Skeletal muscle satellite cell (primary cell): ENCODE measurements around the gene PKD1.

Experiments used
- H3K27me3 ChIP-seq: 2 replicates; pipeline ENCODE4 v1.7.0; 2013; ENCODE audit warnings: low read length; ENCODE audit not compliant: control insufficient read depth, insufficient read depth
- H3K36me3 ChIP-seq: 2 replicates; pipeline ENCODE4 v1.7.0; 2013; ENCODE audit warnings: mild to moderate bottlenecking, control low read depth, low read length; ENCODE audit not compliant: insufficient read depth
- H3K4me1 ChIP-seq: 2 replicates; pipeline ENCODE4 v1.7.0; 2013; ENCODE audit warnings: low read length; ENCODE audit not compliant: control insufficient read depth, insufficient read depth
- H3K4me2 ChIP-seq: 2 replicates; pipeline ENCODE4 v1.7.0; 2013; ENCODE audit warnings: mild to moderate bottlenecking, low read length
- H3K4me3 ChIP-seq: 2 replicates; pipeline ENCODE4 v1.7.0; 2013; ENCODE audit warnings: low read length
- H3K9ac ChIP-seq: 2 replicates; pipeline ENCODE4 v1.7.0; 2013; ENCODE audit warnings: mild to moderate bottlenecking, low read depth, low read length, moderate library complexity
- H3K9me3 ChIP-seq: replicated peaks from 2 replicates; pipeline ENCODE4 v1.7.0; 2013; ENCODE audit warnings: mild to moderate bottlenecking, control low read depth, low read length

PKD1 gene

DNA sequence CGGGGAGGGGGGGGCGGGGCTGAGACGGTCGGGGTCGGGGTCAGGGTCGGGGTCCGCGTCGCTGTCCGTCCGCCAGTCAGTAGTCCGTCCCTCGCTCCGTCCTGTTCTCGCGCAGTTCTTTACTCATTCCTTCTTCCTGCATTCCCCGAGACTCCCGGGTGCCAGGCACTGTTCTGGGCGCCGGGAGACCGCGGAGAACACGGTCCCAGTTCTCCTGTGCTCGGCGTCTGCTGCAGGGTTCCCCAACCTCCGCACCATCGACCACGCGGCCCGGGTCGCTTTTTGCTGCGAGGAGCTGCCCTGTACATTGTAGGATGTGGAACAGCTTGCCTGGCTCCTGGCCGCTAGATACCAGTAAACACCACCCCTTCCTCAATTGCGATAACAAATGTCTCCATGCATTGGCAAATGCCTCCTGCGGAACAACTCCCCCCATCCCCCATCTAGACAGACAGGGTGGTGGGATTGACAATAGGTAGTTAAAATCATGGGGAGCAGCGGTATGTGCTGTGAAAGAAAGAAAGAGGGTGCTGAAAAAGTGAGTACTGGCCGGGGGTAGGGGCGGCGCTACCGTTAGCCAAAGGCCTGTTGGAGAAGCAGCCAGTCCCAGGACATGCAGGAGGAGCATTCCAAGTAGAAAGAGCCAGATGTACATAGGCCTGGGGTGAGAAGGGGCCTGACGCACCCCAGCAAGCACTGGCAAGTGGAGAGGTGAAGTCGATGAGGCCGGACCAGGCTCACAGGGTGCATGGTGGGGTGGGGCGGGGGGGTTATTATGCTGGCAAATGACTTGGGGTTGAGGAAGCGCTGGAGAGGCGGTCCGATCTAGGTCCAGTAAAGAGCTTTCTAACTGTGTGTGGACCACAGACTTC lies 20.5 kb upstream of the PKD1 start:
- peaks cover 68% of the 10 kb centered on the region for H3K4me1 ChIP-seq
- H3K4me2 ChIP-seq, result peak overlapping the region; percentile 86
- H3K9ac ChIP-seq, result peak overlapping the region; percentile 84
- peaks cover 40% of the 10 kb centered on the region for H3K36me3 ChIP-seq
- H3K9me3 ChIP-seq, result no peaks in the 10 kb centered on the region
- no peaks in the 10 kb centered on the region for H3K27me3 ChIP-seq
- peak overlapping the region; percentile 75 for H3K4me3 ChIP-seq

DNA sequence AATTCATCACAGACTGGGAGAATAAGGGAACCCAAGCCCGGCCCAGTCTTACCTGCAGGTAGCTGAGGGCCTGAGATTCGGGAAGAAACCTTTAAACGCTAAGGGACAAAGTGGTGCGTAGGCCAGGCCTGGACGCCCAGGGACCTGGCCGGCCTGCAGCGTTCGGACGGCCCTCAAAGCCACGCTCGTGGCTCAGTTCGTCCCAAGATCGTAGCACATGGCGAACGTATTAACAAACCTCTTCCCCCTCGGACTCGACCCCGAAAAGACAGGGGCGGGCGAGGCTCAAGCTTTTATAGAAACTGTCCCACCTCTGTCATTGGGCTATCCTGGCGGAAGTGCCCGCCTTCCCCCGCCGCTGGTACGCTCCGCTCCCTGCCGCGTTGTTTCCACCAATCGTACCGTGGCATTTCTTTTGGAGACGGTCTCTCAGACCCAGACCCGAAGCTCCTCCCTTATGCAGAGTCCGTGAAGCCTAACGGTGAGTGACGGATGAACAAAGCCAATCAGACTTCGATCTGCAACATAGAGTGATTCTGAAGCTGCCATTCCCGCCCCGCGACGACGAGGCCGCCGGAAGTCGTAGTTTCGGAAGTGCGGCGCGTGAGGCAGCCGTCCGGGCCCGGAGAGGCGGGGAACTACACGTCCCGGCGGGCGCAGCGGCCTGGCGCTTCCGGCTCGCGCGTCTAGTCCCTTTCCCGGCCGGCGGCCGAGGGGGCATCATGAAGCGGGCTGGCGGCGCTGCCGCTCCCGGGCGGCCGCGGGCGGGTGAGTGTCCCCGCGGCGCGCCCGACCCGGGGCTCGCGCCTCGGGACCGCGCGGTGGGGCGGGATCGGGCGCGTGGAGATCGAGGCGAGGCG lies 19.6 kb upstream of the PKD1 start, which contains the start of gene TRAF7:
TSS of gene TRAF7 (plus strand) at position 692 of the 860 bp plus-strand sequence. CDS start 8,139 bp downstream, outside the sequence.
- Histone ChIP-seq H3K4me1 (peaks cover 62% of the 10 kb centered on the region), H3K36me3 (peaks cover 42% of the 10 kb centered on the region)

DNA sequence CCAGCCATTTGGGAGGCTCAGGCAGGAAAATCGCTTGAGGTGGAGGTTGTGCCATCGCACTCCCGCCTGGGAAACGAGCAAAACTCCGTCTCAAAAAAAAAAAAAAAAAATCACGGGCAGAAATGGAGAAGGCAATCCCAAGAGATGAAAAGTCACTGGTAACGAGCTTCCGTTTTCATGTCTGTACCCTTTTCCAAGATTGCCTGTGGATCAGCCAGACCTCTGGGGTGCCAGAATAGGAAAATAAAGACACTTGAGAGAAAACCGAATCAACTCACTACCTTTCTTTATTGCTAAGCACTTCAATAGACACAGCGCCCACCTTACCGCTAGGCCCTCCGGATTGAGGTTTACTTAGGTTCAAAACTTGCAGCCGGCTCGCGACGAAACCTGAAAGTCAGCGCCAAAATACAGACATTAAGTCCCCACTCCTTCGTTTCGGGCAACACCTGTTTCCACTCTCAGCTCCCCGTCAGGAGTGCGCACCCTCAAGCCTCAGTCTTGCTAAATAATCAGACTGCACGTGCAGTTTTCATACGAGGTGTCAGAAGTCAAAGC lies 18.9 kb upstream of the PKD1 start:
- H3K4me1 ChIP-seq, result peaks cover 60% of the 10 kb centered on the region
- peak overlapping the region; percentile 96 for H3K9ac ChIP-seq
- H3K4me2 ChIP-seq, result peak overlapping the region; percentile 99
- H3K27me3 ChIP-seq, result no peaks in the 10 kb centered on the region
- H3K4me3 ChIP-seq, result peak overlapping the region; percentile 92
- H3K36me3 ChIP-seq, result peaks cover 42% of the 10 kb centered on the region
- H3K9me3 ChIP-seq, result no peaks in the 10 kb centered on the region

More for the DNA sequence above, 19.6 kb upstream of the PKD1 start, which contains the start of gene TRAF7:
- peak within 1 kb of the TSS; percentile 96 for H3K9ac ChIP-seq
- no peaks in the 10 kb centered on the region for H3K9me3 ChIP-seq
- no peaks in the 10 kb centered on the region for H3K27me3 ChIP-seq
- H3K4me2 ChIP-seq, result peak within 1 kb of the TSS; percentile 99
- peak within 1 kb of the TSS; percentile 92 for H3K4me3 ChIP-seq

DNA sequence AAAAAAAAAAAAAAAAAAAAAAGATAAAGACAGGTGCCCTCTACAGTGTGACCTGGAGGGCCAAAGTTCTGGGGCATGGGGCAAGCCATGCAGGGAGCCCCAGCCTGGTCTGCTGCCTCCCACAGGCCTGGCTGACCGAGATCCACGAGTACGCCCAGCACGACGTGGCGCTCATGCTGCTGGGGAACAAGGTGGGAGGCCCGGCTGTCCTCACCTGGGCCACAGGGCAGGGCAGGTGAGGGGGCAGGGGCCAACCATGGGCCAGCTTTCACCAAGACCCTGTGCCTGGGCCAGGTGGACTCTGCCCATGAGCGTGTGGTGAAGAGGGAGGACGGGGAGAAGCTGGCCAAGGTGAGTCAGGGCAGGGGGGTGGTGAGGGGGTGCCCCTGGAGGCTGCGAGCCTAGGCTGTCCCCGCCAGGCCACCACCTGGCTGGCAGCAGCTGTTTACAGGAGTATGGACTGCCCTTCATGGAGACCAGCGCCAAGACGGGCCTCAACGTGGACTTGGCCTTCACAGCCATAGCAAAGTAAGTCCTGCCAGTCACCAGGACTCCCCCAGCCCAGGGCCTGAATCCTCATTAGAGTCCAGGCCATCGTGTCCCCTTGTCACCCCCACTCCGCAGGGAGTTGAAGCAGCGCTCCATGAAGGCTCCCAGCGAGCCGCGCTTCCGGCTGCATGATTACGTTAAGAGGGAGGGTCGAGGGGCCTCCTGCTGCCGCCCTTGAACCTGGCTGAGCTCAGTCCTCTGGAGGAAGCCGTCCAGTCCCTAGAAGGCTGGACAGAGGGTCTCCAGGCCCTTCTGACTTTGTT lies 17.2 kb upstream of the PKD1 start:
- Histone ChIP-seq H3K27me3 (no peaks in the 10 kb centered on the region), H3K9me3 (no peaks in the 10 kb centered on the region), H3K9ac (peak overlapping the region; percentile 96), H3K36me3 (peaks cover 36% of the 10 kb centered on the region), H3K4me1 (peaks cover 59% of the 10 kb centered on the region), H3K4me3 (peak overlapping the region; percentile 92), H3K4me2 (peak overlapping the region; percentile 99)

DNA sequence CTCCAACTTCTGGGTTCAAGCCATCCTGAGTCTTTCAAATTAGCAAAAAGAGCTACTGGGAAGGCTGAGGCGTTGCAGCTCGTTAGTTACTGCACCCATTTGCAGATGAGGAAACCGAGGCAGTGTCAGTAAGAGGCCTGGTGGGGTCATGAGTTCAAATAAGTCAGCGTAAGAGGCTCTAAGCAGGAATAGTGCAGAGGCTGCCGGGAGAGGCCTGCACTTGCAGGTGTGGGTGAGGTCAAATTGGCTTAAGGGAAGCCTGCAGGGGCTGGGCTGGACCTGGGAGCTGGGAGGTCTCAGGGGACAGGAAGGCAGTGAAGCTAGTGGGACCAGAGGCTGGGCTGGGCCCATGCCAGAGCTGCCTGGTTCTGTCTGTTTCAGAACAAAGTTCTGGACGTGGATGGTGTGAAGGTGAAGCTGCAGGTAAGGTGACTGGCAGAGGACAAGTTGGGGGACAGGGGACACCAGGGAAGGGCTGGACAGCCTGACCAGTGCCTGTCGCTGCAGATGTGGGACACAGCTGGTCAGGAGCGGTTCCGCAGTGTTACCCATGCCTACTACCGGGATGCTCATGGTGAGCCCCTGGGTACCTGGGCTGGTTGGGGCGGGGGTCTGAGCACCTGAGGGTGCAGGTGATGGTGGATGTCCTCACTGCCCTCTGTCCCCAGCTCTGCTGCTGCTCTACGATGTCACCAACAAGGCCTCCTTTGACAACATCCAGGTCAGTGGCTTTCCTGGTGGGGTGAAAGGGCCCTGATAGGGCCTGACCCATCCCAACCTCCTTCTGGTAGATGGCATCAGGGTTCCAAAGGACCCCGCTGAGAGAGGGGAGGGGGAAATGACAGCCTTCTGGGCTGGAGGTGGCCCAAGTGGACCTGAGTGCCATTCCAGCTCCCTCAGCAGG lies 15.7 kb upstream of the PKD1 start:
- Histone ChIP-seq H3K36me3 (peaks cover 36% of the 10 kb centered on the region), H3K4me3 (no peak overlapping the region), H3K9ac (peak overlapping the region; percentile 43), H3K4me2 (peak overlapping the region; percentile 45), H3K9me3 (no peaks in the 10 kb centered on the region), H3K27me3 (no peaks in the 10 kb centered on the region), H3K4me1 (peaks cover 48% of the 10 kb centered on the region)

DNA sequence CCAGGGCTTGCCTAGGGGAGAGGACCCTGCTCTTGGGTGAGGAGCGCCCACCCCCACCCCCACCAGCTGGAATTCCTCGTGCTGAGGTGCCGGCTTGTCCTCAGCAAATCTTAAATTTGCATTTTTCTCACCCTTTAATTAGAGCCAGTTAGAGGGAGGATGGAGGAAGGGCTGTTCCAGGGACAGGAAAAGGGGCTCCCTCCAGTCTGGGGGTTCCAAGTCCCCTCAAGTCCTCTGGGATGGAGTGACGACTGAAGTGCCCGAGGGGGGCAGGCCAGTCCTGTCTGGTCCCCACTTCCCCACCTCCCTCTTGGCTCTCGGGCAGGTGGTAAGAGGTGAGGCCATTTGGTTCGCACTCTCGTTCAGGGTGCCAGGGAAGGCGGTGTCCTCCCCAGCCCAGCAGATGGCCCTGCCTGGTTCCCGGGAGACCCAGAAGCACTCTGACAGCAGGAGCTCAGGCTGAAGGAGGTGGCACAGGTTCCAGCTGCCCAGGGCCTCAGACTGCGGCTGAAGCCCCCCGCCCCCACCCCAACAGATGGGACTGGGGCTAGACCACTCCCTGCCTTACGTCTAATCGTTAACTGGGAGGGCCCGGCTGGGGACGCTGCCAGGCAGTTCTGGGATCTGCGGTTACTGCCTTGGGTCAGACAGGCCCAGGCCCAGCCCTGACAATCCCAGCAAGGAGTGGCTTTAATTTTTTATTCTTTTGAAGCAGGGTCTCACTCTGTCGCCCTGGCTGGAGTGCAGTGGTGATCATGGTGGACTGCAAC lies 14.9 kb upstream of the PKD1 start:
- Histone ChIP-seq H3K36me3 (peaks cover 36% of the 10 kb centered on the region), H3K4me1 (peaks cover 48% of the 10 kb centered on the region), H3K4me2 (peak overlapping the region; percentile 45), H3K9ac (no peak overlapping the region), H3K9me3 (no peaks in the 10 kb centered on the region), H3K27me3 (no peaks in the 10 kb centered on the region), H3K4me3 (no peak overlapping the region)

DNA sequence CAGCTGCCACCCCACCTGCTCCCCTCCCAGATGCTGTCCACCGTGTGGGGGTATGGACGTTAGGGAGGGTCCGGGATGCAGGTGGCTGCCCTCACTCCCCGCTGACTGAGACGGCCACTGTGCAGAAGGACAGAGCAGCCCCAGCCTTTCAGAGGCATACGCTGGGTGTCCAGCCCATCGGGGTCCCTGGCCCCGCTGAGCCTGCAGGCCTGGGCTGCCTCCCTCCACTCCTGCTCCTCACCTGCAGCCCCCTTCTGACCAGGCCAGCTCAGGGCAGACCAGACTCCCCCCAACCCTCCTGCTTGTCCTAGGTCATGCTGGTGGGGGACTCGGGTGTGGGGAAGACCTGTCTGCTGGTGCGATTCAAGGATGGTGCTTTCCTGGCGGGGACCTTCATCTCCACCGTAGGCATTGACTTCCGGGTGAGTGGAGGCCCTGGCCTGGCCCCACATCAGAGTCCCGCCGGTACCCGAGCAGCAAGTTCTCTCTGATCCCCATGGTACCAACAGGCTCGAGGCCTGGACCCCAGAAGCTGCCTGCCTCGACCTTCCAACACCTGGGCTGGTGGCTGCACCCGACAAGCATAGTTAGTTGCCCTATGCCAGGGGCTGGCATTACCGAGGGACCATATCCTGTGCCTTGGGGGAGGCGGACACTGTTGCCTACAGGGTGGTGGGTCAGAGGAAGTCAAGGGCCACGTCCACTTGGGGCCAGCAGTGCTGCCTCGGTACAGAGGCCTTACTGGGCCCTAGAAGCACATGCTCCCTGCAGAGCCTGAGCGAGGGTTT lies 14.1 kb upstream of the PKD1 start:
- peaks cover 33% of the 10 kb centered on the region for H3K36me3 ChIP-seq
- no peak overlapping the region for H3K9ac ChIP-seq
- no peak overlapping the region for H3K4me3 ChIP-seq
- H3K27me3 ChIP-seq, result no peaks in the 10 kb centered on the region
- H3K9me3 ChIP-seq, result no peaks in the 10 kb centered on the region
- peaks cover 48% of the 10 kb centered on the region for H3K4me1 ChIP-seq
- H3K4me2 ChIP-seq, result peak overlapping the region; percentile 90

DNA sequence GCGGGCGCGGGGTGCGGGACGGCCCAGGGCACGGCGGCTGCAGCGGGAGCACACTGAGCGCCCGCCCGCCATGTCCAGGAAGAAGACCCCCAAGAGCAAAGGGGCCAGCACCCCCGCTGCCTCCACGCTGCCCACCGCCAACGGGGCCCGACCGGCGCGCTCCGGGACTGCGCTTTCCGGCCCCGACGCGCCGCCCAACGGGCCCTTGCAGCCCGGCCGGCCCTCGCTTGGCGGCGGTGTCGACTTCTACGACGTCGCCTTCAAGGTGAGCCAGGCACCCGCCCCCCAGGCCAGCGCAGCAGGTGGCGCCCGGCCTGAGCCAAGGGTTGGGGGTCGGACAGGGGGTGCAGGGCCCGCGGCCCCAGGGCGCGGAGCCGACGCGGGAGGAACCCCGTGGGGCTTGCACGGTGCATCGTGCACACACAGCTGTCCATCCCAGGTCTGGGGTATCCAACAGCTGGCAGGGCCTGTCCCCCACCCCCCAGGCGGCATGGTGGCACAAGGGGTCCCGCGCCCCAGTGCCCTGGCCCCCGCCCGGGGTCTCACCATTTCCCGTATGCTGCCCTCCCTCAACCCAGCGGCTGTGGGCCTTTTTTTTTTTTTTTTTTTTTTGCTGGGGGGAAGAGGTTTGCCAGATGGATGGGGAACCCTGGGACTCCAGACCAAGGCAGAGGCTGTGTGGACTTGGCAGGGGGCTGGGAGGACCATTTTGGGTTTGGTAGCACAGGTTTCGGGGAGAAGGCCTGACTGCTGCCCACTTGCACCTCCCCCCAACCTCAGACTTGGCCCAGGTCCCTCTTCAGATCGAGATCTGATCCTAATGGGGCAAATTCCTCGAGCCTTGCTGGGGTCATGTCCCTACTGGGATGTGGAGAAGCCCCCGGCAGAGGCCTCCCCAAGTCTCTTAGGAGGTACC lies 13.3 kb upstream of the PKD1 start:
- Histone ChIP-seq H3K4me1 (peaks cover 46% of the 10 kb centered on the region), H3K4me2 (peak overlapping the region; percentile 90)

More for the DNA sequence above, 13.3 kb upstream of the PKD1 start:
- Histone ChIP-seq H3K36me3 (peaks cover 26% of the 10 kb centered on the region), H3K9me3 (no peaks in the 10 kb centered on the region), H3K9ac (peak overlapping the region; percentile 48), H3K27me3 (no peaks in the 10 kb centered on the region), H3K4me3 (peak overlapping the region; percentile 64)
